GM18505 (cell line): ENCODE data around the gene ZFP64.
A peak's percentile ranks its signal among the peaks of the same experiment; 100 is the strongest.

Experiments used
- ATAC-seq: cut with Tn5 transposase; IDR thresholded peaks from one replicate; pipeline ENCODE4 v1.9.1; 2021; ENCODE audit not compliant: unreplicated experiment
- POLR2A ChIP-seq: IDR thresholded peaks from 4 replicates; pipeline ENCODE4 v1.6.1; 2011; ENCODE audit warnings: borderline replicate concordance; ENCODE audit not compliant: insufficient read depth, insufficient read length; ENCODE audit errors: extremely low read depth

ZFP64 gene

GRCh38 chr20:52191916-52192718 is 538 bp upstream of the ZFP64 start:
- peak; percentile 42 for ATAC-seq
- peak; percentile 51 for TF ChIP-seq POLR2A

DNA sequence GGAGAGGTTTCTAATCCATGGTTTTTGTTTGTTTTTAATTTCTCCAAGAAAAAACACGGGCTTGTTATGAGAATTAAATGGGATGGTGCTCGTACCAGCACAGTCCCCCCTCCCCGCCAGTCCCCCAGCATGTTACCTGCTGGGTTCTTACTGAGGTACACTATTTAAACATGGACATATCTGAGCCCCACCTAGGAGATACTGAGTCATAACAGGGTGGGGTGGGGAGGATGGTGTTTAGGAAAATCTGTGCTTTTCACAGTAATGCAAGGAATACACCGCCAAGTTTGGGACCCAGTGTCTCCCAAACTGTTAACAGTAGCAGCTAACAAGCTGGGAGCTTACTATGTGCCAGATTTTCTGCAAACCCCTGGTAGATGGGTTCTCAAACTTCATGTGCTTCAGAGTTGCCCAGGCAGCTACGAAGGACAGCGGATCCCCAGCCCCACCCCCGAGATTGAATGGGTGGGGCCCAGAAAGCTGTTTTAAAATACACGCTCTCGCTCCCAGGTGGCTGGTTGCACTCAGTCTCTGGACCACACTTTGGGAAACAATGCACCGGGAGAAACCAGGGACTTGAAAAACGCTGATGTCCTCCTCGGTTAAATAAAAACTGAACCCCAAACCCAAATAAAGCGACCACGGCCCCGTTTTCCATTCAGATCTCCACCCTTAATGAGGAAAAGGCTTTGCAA is 995 bp downstream of the ZFP64 start:
- ATAC-seq, result peak; percentile 28
- peak; percentile 53 for TF ChIP-seq POLR2A

DNA sequence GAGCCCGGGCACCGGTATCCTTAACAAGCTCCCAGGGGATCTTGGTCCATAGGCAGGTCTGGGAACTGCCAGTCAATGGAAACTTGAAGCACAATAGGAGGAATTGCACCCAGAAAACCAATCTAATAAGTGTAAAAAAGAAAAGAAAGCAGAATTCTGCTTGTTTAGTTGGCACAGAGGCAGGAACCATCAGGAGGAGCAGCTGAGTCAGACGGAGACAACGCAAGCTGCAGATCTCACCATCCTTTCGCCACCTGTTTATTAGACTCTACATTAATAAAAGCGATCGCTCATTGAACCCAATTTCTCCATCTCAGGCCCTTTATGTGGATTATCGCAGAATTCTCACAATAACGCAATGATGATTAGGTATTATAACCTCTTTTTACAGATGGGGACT is 9.8 kb downstream of the ZFP64 start:
- ATAC-seq, result no peak

DNA sequence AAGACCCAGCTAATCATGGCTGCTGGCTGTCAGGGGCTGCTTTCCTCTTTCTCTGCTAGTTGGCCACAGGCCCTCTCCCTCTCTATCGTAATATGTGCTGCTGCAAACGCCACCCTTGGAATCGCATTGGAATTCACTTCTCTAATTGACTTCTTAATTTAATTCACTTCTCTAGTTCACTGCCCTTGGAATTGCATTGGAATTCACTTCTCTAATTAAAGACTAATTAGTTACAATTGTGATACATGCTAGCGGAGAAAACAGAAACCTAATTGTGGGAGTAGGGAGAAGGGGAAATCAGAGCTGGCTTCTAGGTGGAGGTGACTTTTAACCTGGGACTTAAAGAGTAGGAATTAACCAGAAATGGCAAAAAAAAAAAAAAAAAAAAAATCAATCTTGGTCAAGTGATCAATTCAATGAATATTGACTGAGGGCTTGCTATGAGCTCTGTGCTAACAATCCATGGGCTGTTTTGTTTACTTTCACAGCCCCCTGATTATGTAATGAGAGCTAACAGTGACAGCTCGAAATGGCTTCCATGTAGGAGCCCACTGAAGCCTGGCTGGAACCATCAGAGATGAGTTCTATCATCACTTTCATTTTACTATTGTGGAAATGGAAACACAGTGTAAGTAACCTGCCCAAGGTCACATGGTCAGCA is 11.3 kb downstream of the ZFP64 start:
- no peak for ATAC-seq
- TF ChIP-seq POLR2A, result no peak

More for the DNA sequence above, 9.8 kb downstream of the ZFP64 start:
- TF ChIP-seq POLR2A, result no peak

- ATAC-seq, result peak; percentile 78
- no peak for TF ChIP-seq POLR2A
Measured at GRCh38 chr20:52179331-52180179, 12.0 kb downstream of the ZFP64 start.

DNA sequence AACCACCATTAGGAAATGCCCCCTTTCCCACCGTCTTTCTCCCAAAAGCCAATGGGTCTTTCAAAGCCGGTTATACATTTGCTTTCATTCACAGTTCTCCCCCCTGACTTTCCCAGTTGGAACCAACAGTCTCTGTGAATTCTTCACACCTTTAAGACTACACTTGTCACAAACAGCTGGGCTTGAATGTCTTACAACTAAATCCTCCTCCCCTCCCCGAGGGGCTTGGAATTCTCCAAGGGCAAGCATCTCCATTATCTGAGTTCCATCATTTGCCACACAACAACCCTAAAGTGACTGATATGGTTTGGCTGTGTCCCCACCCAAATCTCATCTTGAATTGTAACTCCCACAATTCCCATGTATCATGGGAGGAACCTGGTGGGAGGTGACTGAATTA is 12.9 kb downstream of the ZFP64 start:
- no peak for TF ChIP-seq POLR2A
- no peak for ATAC-seq

DNA sequence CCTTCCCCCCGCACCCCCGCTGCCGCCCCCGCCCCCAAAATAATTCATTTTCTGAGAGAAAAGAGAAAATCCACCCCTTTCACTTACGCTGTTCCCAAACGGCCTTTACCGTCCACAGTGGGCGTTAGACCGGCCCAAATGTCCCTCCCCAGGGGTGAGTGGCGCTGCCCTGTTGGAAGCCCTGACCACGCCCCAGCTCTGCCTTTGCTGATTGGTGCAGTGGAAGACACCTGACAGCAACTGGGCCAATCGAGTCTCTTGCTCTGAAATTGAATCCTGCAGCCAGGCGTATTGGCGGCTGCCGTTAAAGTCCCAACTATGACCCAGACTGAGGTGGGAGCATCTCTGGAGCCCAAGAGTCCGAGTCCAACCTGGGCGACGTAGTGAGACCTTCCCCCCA is 15.7 kb downstream of the ZFP64 start:
- no peak for TF ChIP-seq POLR2A
- no peak for ATAC-seq

DNA sequence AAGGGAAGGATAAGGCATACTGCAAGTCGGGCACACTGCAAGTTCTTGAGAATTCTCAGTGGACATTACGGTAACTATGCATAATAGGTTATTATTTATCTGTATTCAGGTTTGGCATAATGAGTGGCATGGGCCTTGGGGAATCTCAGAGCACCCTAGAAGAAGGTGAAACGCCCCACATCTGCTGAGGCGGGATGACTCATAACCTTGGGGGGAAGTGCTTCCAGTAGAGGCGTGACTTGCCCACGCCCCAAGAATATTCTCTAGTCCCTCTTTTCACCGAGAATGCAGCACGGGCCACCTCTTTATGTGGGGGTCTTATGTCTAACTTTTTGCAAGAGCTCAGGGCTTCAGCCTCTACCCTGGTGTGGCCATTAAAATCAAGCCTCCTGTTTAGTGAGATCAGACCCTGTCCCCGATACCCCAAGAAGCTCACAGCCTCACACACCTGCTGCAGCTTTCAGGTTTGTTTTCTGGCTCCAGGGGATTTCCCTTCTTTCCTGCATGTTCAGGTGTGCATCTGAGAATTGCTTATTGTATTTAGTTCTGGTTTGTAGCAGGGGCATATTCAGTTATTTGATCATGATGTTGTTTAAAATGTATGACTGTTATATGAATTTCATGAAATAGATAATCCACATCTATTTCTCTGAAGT is 19.1 kb downstream of the ZFP64 start:
- TF ChIP-seq POLR2A, result no peak
- peak; percentile 73 for ATAC-seq

- ATAC-seq, result no peak
- TF ChIP-seq POLR2A, result no peak
Measured at GRCh38 chr20:52171025-52171424, 20.6 kb downstream of the ZFP64 start.

DNA sequence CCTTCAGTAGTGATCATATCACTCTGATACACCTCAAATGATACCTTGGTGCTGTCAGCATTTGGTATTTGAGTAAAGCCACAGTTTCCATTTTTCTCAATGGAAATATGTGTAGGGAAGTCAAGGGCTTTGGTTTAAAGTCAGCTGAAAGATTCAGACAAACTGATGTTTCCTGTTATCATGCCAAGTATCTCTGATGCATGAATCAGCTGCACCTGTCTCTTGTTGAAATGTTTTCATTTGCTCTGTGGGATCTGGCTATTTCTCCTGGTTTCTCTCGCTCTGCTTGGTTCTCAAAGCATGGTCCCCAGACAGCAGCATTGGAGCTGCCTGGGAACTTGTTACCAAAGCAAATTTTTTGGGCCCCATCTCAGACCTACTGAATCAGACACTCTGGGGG is 23.5 kb downstream of the ZFP64 start:
- ATAC-seq, result no peak
- no peak for TF ChIP-seq POLR2A

DNA sequence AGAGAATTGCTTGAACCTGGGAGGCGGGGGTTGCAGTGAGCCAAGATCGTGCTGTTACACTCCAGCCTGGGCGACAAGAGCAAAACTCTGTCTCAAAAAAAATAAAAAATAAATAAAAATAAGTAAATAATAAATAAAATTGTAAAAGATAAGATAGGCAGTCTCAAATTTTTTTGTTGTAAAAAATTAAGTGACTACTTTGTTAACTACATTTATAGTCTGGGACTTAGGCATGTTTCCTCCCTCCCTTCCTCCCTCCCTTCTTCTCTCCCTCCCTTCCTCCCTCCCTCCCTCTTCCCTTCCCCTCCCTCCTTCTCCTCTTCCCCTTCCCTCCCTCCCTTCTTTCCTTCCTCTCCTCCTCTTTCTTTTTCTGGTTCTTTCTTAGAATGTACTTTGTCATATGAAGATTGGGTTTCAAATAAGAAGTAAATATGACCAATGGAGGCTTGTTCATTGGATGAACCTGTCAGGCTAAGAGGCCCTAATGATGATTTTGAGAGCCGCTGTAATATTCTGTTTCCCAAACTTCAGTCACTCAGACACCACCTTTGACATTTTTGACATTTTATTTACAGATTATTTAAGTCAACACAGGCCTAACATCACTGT is 24.2 kb downstream of the ZFP64 start:
- no peak for TF ChIP-seq POLR2A
- ATAC-seq, result no peak

DNA sequence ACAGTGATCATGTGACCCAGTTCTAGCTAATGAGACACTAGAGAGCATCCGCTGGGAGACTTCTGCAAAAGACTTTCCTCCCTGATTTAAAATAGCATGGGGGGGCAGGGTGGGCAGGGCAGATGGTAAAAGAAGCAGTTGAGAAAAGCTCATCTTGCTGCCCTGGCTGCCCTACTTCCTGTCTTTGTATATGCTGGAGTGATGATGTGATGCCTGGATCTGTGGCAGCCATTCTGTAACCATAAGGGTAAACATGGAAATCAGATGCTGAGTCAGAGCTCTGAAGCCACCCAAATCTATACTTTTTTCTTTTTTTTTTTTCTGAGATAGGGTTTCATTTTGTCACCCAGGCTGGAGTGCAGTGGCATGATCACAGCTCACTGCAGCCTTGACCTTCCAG is 25.4 kb downstream of the ZFP64 start:
- ATAC-seq, result no peak
- TF ChIP-seq POLR2A, result no peak
